ENCODE measurements around the gene MEGF6.

The MEGF6 gene

GRCh38 chr1:3505161-3505560 is 106.1 kb downstream of the MEGF6 start:
- no peak for DNase-seq (ENCODE audit: low read depth in 2 of 2, low spot score in 1 of 2)

- no peak for DNase-seq (ENCODE audit: low read depth in 2 of 2, low spot score in 1 of 2)
Observed at GRCh38 chr1:3504822-3505153, 106.5 kb downstream of the MEGF6 start.

- no peak for DNase-seq (ENCODE audit: low read depth in 2 of 2, low spot score in 1 of 2)
Observed at GRCh38 chr1:3504151-3504821, 107.0 kb downstream of the MEGF6 start.

GRCh38 chr1:3503525-3503886 is 107.8 kb downstream of the MEGF6 start:
- no peak for DNase-seq (ENCODE audit: low read depth in 2 of 2, low spot score in 1 of 2)

GRCh38 chr1:3502641-3503524 is 108.4 kb downstream of the MEGF6 start:
- DNase-seq (ENCODE audit: low read depth in 2 of 2, low spot score in 1 of 2), result no peak

GRCh38 chr1:3501856-3502640 is 109.3 kb downstream of the MEGF6 start:
- DNase-seq (ENCODE audit: low read depth in 2 of 2, low spot score in 1 of 2), result no peak

- no peak for DNase-seq (ENCODE audit: low read depth in 2 of 2, low spot score in 1 of 2)
Observed at GRCh38 chr1:3501437-3501836, 109.9 kb downstream of the MEGF6 start.

- no peak for DNase-seq (ENCODE audit: low read depth in 2 of 2, low spot score in 1 of 2)
Observed at GRCh38 chr1:3500265-3500835, 111.0 kb downstream of the MEGF6 start.

GRCh38 chr1:3499611-3500010 is 111.7 kb downstream of the MEGF6 start:
- no peak for DNase-seq (ENCODE audit: low read depth in 2 of 2, low spot score in 1 of 2)

GRCh38 chr1:3498986-3499385 is 112.3 kb downstream of the MEGF6 start:
- no peak for DNase-seq (ENCODE audit: low read depth in 2 of 2, low spot score in 1 of 2)

- DNase-seq (ENCODE audit: low read depth in 2 of 2, low spot score in 1 of 2), result no peak
Observed at GRCh38 chr1:3498246-3498930, 112.9 kb downstream of the MEGF6 start.

- DNase-seq (ENCODE audit: low read depth in 2 of 2, low spot score in 1 of 2), result no peak
Observed at GRCh38 chr1:3497521-3497920, 113.8 kb downstream of the MEGF6 start.

- DNase-seq (ENCODE audit: low read depth in 2 of 2, low spot score in 1 of 2), result no peak
Observed at GRCh38 chr1:3496916-3497315, 114.4 kb downstream of the MEGF6 start.

- DNase-seq (ENCODE audit: low read depth in 2 of 2, low spot score in 1 of 2), result no peak
Observed at GRCh38 chr1:3495776-3496745, 115.2 kb downstream of the MEGF6 start.

- DNase-seq (ENCODE audit: low read depth in 2 of 2, low spot score in 1 of 2), result no peak
Observed at GRCh38 chr1:3494321-3495308, 116.7 kb downstream of the MEGF6 start.

GRCh38 chr1:3492545-3493246 is 118.6 kb downstream of the MEGF6 start:
- DNase-seq (ENCODE audit: low read depth in 2 of 2, low spot score in 1 of 2), result no peak

GRCh38 chr1:3491291-3492246 is 119.7 kb downstream of the MEGF6 start:
- DNase-seq (ENCODE audit: low read depth in 2 of 2, low spot score in 1 of 2), result peak; percentile 62 to 67
